GM12891 (cell line): Measurements from ENCODE around the gene SLC38A7.

ENCODE experiments used
- DNase-seq: peaks from one replicate; pipeline ENCODE4 v3.0.0; 2011; ENCODE audit warnings: low spot score; ENCODE audit not compliant: insufficient read length
- FAIRE-seq: peaks from 2 replicates; lab custom pipeline; 2011; peaks lifted over from hg19 to GRCh38; lab: Jason Lieb, UNC
- PAX5 ChIP-seq: IDR thresholded peaks from 2 replicates; pipeline ENCODE4 v1.6.1; 2011; ENCODE audit warnings: low read length, moderate library complexity, mild to moderate bottlenecking; ENCODE audit not compliant: insufficient read depth, severe bottlenecking
- POLR2A ChIP-seq: IDR thresholded peaks from 2 replicates; pipeline ENCODE4 v1.6.1; 2011; ENCODE audit warnings: low read depth, low read length, control low read depth
- POLR2AphosphoS5 ChIP-seq: IDR thresholded peaks from 2 replicates; pipeline ENCODE4 v1.6.1; 2011; ENCODE audit warnings: low read depth, low read length, control low read depth
- POU2F2 ChIP-seq: IDR thresholded peaks from 2 replicates; pipeline ENCODE4 v1.6.1; 2011; ENCODE audit warnings: low read depth, mild to moderate bottlenecking, control low read depth, low read length, moderate library complexity
- SPI1 ChIP-seq: IDR thresholded peaks from 2 replicates; pipeline ENCODE4 v1.6.1; 2011; ENCODE audit warnings: low read depth, low read length, control low read depth
- TAF1 ChIP-seq: IDR thresholded peaks from 2 replicates; pipeline ENCODE4 v1.6.1; 2011; ENCODE audit warnings: low read depth, low read length, control low read depth

Gene SLC38A7

DNA sequence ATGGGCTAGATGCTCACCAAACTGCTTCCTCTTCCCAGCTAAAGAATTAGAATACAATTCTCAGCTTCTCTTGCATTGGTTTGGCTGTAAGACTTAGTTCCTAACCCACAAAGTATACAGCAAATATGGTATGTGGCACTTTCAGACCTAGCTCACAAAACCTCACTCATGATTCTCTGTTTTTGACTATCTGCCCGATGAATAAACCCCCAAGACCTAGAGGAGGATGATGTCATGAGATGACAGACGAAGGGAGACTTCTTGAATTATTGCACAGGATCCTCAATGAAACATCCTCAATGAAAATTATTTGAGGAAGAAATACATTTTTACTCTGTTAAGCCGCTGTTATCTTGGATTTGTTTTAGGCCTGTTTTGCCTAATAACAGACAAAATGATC, 69.3 kb downstream of the SLC38A7 start:
- no peak for DNase-seq
- no peak for FAIRE-seq
- TF ChIP-seq SPI1: no peak
- TF ChIP-seq POLR2A: no peak
- no peak for TF ChIP-seq POU2F2
- no peak for TF ChIP-seq PAX5
- TF ChIP-seq POLR2AphosphoS5: no peak
- TF ChIP-seq TAF1: no peak
